GM19452 (cell line): ENCODE results near the gene C17orf114.
A peak's percentile ranks its signal among the peaks of the same experiment; 100 is the strongest.

Source experiments
- ATAC-seq: cut with Tn5 transposase; IDR thresholded peaks from one replicate; pipeline ENCODE4 v1.9.1; 2021; ENCODE audit not compliant: unreplicated experiment

C17orf114 gene

GRCh38 chr17:4823373-4824089, 21.4 kb upstream of the C17orf114 start:
- ATAC-seq = no peak

- no peak for ATAC-seq
Observed at GRCh38 chr17:4822835-4823234, 20.7 kb upstream of the C17orf114 start.

- no peak for ATAC-seq
Observed at GRCh38 chr17:4818276-4818675, 16.1 kb upstream of the C17orf114 start.

- no peak for ATAC-seq
Observed at GRCh38 chr17:4816826-4817225, 14.7 kb upstream of the C17orf114 start.

- ATAC-seq = no peak
Observed at GRCh38 chr17:4815043-4815675, 13.0 kb upstream of the C17orf114 start.

GRCh38 chr17:4812690-4813089, 10.6 kb upstream of the C17orf114 start:
- ATAC-seq = no peak

GRCh38 chr17:4811471-4811870, 9.3 kb upstream of the C17orf114 start:
- no peak for ATAC-seq

GRCh38 chr17:4810696-4811290, 8.7 kb upstream of the C17orf114 start:
- no peak for ATAC-seq

GRCh38 chr17:4808378-4808767, 6.2 kb upstream of the C17orf114 start:
- ATAC-seq = no peak

- no peak for ATAC-seq
Observed at GRCh38 chr17:4807605-4808377, 5.7 kb upstream of the C17orf114 start.

- peak; percentile 95 for ATAC-seq
Observed at GRCh38 chr17:4806777-4807604, 4.9 kb upstream of the C17orf114 start, which contains the start of gene PLD2. Gene PLD2, plus strand, starts transcription at chr17:4807152. Its CDS starts 621 bp downstream, at chr17:4807773.

- no peak for ATAC-seq
Observed at GRCh38 chr17:4806456-4806776, 4.3 kb upstream of the C17orf114 start.

GRCh38 chr17:4800462-4801196, 1.5 kb downstream of the C17orf114 start:
- ATAC-seq = no peak

GRCh38 chr17:4796552-4796920, 5.6 kb downstream of the C17orf114 start:
- ATAC-seq = no peak

GRCh38 chr17:4795168-4795567, 7.0 kb downstream of the C17orf114 start:
- no peak for ATAC-seq

- ATAC-seq = no peak
Observed at GRCh38 chr17:4790705-4791088, 11.4 kb downstream of the C17orf114 start.

- ATAC-seq = peak; percentile 86
Observed at GRCh38 chr17:4789951-4790704, 12.0 kb downstream of the C17orf114 start.

GRCh38 chr17:4789701-4789950, 12.5 kb downstream of the C17orf114 start:
- ATAC-seq = no peak

- no peak for ATAC-seq
Observed at GRCh38 chr17:4788807-4789700, 13.1 kb downstream of the C17orf114 start, which contains the start of gene GLTPD2. Gene GLTPD2, plus strand, starts transcription at chr17:4788964. Its CDS starts 48 bp downstream, at chr17:4789012.
